Measurements from ENCODE around the gene ADA. TPM values are rescaled to one million over a fixed set of nuclear protein-coding genes. Genes with fewer than 3 reads are reported as not detected.

The ADA gene
- total RNA-seq, 4 donors from 2014 or later: 2.2 to 5.1 (median 3.0) TPM

DNA sequence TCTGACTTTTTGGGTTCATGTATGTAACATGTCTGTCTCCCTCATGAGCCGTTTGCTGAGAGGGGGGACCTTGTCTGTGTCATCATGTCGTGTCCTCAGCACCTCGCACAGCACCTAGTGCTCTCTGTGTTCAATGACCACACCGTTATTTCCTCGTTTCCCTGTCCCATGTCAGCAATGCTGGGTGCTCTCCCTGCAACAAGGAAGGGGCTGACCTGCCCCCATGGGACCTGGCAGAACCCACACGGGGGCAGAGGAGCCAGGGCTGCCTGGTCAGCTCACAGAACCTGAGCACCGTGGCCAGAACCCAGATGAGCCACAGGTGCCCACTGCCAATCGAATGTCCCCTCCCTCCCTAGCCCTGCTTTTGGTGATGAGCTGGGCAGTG lies 7.3 kb downstream of the ADA start:
- ATAC-seq (no peak), DNase-seq (no peak)
- no peaks in the 10 kb centered on the region for H3K9me3 ChIP-seq
- TF ChIP-seq POLR2A (IDR thresholded peaks at IDR 0.05): no peak
- TF ChIP-seq, protein P1, sequence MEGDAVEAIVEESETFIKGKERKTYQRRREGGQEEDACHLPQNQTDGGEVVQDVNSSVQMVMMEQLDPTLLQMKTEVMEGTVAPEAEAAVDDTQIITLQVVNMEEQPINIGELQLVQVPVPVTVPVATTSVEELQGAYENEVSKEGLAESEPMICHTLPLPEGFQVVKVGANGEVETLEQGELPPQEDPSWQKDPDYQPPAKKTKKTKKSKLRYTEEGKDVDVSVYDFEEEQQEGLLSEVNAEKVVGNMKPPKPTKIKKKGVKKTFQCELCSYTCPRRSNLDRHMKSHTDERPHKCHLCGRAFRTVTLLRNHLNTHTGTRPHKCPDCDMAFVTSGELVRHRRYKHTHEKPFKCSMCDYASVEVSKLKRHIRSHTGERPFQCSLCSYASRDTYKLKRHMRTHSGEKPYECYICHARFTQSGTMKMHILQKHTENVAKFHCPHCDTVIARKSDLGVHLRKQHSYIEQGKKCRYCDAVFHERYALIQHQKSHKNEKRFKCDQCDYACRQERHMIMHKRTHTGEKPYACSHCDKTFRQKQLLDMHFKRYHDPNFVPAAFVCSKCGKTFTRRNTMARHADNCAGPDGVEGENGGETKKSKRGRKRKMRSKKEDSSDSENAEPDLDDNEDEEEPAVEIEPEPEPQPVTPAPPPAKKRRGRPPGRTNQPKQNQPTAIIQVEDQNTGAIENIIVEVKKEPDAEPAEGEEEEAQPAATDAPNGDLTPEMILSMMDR (IDR thresholded peaks at IDR 0.05 in 4 of 5, conservative IDR thresholded peaks at IDR 0.05 in 1 of 5): no peak
- in situ Hi-C loops (cut with MboI; ENCODE audit: low sequenced_read_pairs in 4 of 4): no loop called here
- H3K4me3 ChIP-seq: no peak overlapping the region
- no peaks in the 10 kb centered on the region for H3K36me3 ChIP-seq
- intact Hi-C loops (cut with DNase I; ENCODE audit: low total_unique reads): no loop called here
- peaks cover 23 to 35% of the 10 kb centered on the region in 2 donors for H3K4me1 ChIP-seq
- peak overlapping the region; percentile 61 to 79 (median 68) for H3K27ac ChIP-seq
- no peaks in the 10 kb centered on the region for H3K27me3 ChIP-seq

DNA sequence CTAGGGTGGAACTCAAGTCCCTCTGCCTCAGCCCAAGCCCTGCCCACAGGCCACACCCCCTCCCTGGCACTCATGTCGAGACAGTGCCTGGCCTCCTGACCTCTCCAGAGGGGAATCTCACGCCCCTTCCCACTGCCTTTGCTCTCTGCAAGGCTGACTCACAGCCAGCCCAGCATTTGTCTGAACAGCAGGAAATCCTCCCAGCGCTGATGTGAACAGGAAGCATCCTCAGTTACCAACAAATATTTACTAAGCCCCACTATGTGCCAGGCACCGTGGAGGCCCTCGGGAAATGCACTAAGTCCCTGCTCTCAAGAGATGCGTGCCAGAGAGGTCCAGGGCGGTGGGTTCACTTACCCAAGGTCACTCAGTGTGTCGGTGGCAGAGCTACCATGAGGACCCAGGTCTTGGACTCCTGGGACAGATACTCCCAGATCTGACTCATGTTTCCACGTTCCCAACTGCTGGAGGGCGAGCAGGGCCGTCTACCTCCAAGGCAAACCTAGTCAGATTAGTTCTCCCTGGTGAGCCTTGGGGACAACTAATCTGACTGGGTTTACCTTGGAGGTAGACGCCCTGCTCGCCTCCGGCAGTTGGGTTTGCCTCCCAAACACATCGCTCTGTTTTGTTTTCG lies 7.8 kb downstream of the ADA start:
- DNase-seq: peak in 1 of 2 donors; percentile 48
- ATAC-seq: peak; percentile 55 to 60
- H3K27ac ChIP-seq: peak overlapping the region; percentile 61 to 79 (median 68)
- no peaks in the 10 kb centered on the region for H3K27me3 ChIP-seq
- intact Hi-C loops (cut with DNase I; ENCODE audit: low total_unique reads): no loop called here
- H3K36me3 ChIP-seq: no peaks in the 10 kb centered on the region
- H3K9me3 ChIP-seq: no peaks in the 10 kb centered on the region
- peaks cover 20 to 35% of the 10 kb centered on the region in 2 donors for H3K4me1 ChIP-seq
- in situ Hi-C loops (cut with MboI; ENCODE audit: low sequenced_read_pairs in 4 of 4): no loop called here
- H3K4me3 ChIP-seq: no peak overlapping the region
- TF ChIP-seq, protein P1 (IDR thresholded peaks at IDR 0.05 in 4 of 5, conservative IDR thresholded peaks at IDR 0.05 in 1 of 5): no peak
- peak in 1 of 2 donors; percentile 11 for TF ChIP-seq POLR2A (IDR thresholded peaks at IDR 0.05)

DNA sequence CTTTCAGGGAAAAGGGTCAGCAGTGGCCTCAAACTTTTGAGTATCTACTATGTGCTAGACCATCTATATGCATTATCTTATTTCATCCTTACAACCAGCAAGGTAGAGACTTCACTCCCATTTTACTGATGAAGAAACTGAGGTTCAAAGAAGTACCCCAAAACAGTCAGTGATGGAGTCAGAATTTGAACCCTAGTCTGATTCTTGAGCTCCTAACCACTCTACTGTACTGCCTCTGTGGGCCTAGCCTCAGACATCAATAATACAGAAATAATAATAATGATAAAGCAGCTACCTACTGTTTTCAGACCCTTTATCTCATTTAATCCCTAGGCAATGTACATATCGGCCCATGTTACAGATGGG lies 8.4 kb downstream of the ADA start:
- Histone ChIP-seq H3K4me3 (no peak overlapping the region), H3K4me1 (peaks cover 19 to 39% of the 10 kb centered on the region in 2 donors), H3K27ac (peak overlapping the region; percentile 61 to 79 (median 68)), H3K9me3 (no peaks in the 10 kb centered on the region), H3K36me3 (no peaks in the 10 kb centered on the region), H3K27me3 (no peaks in the 10 kb centered on the region)
- TF ChIP-seq, protein P1 (IDR thresholded peaks at IDR 0.05 in 4 of 5, conservative IDR thresholded peaks at IDR 0.05 in 1 of 5): no peak
- no peak for TF ChIP-seq POLR2A (IDR thresholded peaks at IDR 0.05)
- no peak for DNase-seq
- no peak for ATAC-seq
- in situ Hi-C loops (cut with MboI; ENCODE audit: low sequenced_read_pairs in 4 of 4): no loop called here
- intact Hi-C loops (cut with DNase I; ENCODE audit: low total_unique reads): no loop called here

DNA sequence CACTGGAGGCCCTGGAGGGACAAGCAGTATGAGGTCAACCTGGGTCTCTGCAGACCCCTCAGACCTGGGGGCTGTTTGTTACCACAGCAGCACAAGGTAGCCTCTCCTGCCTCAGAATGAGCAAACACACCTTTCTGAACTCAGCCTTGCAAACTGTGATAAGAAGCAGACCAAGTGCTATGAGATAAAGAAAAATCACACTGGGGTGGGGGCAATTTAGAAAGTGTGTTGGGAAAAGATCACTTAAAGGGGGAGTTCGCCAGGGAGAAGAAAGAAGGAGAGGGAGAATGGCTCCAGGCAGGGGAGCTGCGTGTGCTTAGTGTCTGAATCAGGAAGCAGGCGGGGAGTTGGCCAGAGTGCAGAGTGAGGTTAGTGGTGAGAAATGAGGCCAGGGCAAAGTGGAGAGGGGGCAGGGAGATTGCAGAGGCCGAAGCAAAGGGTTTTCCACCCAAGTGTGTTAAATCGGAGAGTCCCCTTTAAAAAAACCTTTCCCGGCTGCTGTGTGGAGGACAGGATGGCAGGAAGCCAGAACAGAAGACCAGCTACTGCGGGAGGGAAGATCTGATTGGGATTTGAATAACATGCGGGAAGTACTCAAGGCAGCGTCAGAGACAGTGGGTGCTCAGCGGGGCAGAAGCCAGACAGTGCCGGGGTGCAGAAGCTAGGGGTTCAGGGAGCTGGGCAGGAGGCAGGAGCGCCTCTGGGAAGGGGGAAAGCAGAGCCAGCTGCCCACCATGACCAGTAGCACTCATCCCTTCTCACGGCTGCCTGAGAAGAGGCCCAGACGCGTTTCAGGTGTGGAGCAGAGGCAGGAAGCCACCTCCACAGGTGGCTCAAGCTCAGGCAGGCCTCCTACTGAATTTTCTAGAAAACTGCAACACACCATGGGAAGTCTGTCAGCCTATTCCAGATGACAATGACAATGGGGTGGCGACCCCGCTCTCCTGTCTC lies 9.0 kb downstream of the ADA start:
- TF ChIP-seq, protein P1 (IDR thresholded peaks at IDR 0.05 in 4 of 5, conservative IDR thresholded peaks at IDR 0.05 in 1 of 5): no peak
- TF ChIP-seq POLR2A (IDR thresholded peaks at IDR 0.05): no peak
- in situ Hi-C loops (cut with MboI; ENCODE audit: low sequenced_read_pairs in 4 of 4): no loop called here
- DNase-seq: peak in 1 of 2 donors; percentile 42
- Histone ChIP-seq H3K36me3 (no peaks in the 10 kb centered on the region), H3K27ac (peak overlapping the region; percentile 61 to 79 (median 68)), H3K4me3 (peak overlapping the region; percentile 2 to 34 (median 20)), H3K4me1 (peaks cover 19 to 43% of the 10 kb centered on the region in 2 donors), H3K9me3 (no peaks in the 10 kb centered on the region), H3K27me3 (no peaks in the 10 kb centered on the region)
- ATAC-seq: peak in 1 of 2 donors; percentile 45
- intact Hi-C loops (cut with DNase I; ENCODE audit: low total_unique reads): no loop called here
